IPS-NIHi7 (cell line): ENCODE measurements around the gene RMC1.
"Not testable (repeated sequence)": the region's sequence is repeated elsewhere in the genome, so short reads cannot be mapped to it uniquely, and the experiment has no call there.

Source experiments
- DNase-seq: peaks from one replicate; pipeline ENCODE4 v3.0.0; 2012; ENCODE audit warnings: mixed read lengths; ENCODE audit errors: extremely low spot score

Gene RMC1

GRCh38 chr18:23503038-23503962 lies at the start of gene RMC1:
Gene RMC1, plus strand, starts transcription at chr18:23503511. Its CDS starts 108 bp downstream, at chr18:23503619.
- DNase-seq: peak; percentile 95

DNA sequence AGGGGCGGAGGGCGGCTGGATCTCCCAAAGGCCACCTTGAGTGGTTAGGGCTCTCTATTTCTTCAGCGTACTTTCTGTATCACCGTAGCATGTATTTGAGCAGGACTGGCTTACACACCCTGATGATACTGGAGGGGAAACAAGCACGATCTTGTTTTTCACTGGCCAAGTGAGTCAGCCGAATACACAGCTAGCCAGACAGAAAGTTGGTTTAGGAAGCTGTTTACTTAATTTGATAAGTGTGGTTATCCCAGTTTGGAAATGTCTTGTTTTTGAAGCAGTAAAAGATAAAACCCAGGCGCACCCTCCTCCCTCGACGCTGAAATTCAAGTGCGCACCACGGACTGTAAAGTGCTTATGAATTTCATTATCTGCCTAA lies 49.6 kb upstream of the RMC1 start:
- DNase-seq: peak; percentile 18

DNA sequence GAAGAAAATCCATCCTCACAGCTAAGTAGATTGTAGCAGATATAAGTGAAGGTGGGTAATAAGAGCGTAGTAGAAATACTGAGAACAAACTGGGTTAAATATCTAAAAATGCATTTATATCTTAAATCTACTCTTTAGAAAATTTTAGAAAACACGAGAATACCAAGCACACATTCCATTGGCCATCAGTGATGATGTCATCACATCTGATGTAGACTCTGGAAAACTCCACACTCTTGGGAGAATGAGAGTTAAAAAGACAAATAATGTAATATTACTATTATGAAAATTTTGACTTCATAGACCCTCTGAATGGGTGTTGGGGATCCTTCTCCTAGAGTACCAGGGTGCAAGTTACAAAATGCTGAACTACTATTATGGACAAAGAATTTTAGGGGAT lies 46.5 kb upstream of the RMC1 start:
- DNase-seq: no peak

DNA sequence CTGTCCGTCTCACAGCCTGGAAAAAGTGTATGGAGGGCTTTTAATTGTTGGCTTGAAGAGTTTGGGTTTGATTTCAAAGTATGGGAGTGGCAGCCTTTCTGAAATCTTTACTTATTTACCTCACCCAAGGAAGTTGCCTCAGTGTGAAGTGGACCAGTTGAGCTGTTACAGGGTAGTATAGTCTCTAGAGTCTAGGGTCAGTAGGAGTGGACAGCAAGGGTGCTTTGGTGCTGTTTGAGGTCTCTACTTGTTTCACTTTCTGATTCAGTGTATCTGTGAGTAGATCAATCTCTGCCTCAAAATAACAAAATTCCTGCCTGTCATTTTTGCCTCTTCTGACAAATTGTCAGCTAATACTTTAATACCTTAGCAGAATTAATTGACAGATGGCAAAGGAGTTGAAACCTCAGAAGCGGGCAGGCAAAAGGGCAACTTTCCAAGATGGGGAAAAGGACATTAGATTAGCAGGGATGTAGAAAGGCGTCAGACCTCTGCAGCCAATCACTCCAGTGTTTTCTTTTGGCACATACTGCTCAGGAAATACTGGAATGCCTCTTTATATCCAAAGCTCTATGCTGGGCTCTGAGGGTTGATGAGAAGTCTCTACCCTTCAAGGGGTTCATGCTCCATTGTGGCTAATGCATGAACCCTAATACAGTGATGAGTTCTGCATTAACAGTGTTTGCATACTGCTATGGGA lies 44.3 kb upstream of the RMC1 start:
- no peak for DNase-seq

GRCh38 chr18:23459530-23459921 lies 43.8 kb upstream of the RMC1 start:
- no peak for DNase-seq

- no peak for DNase-seq
Observed at GRCh38 chr18:23460285-23461273, 42.7 kb upstream of the RMC1 start.

- DNase-seq: no peak
Observed at GRCh38 chr18:23462876-23463275, 40.4 kb upstream of the RMC1 start.

DNA sequence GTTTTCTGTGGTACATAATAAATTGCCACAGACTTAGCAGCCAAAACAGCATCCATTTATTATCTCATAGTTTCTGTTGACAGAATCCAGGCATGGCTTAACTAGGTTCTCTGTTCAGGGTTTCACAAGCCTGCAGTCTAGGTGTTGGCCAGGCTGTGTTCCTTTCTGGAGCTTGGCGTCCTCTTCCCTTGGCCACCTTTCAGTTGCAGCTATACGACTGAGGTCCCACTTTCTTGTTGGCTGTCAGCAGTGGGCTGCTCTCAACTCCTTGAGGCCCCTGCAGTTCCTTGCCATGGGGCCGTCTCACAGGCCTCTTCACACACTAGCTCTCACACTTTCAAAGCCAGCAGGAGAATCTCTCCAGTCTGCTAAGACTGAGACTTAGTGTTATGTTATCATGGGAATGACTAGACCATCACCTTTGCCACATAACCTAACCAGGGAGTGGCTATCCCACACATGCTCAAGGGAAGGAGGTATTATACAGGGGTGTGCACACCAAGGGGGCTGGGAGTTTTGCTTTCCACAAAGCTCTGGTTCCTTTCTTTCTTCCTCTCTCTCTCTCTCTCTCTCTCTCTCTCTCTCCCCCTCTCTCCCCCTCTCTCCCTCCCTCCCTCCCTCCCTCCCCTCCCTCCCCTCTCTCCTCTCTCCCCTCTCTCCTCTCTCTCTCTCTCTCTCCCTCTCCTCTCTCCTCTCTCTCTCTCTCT lies 34.4 kb upstream of the RMC1 start:
- no peak for DNase-seq

DNA sequence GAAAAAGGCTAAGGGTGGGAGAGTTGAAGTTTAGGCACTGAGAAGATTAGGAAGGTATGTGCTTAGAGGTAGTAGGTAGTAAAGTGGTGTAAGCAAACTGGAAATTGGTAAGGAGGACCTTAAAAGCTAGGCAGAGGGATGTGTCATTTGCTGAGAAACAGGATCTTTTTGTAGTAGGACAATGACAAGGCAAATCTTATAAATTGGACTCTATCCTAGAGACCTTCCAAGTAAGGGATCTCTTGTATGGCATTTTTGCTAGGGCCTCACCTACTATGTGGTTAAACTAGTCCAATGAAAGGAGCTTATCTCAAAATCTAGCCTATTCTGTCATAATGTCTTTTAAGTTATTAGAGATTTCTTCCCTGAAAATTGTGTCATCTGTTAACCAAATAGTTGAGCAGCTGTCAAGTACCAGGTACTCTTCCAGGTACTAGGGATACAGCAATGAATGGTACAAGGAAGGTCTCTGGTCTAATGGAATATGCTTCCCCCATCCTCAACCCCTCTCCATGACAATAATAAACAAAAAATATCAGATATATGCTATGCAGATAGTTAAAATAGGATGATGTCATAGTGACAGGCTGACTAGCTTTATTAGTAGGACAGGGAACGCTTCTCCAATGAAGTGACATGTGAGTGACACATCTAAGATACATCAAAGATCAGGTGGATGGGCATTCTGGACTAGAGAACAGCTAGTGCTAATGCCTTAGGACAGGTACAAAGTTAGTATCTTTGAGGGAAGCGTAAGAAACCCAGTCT lies 32.5 kb upstream of the RMC1 start:
- DNase-seq: no peak

- DNase-seq: no peak
Observed at GRCh38 chr18:23471486-23471885, 31.8 kb upstream of the RMC1 start.

GRCh38 chr18:23479829-23480505 lies 23.3 kb upstream of the RMC1 start:
- DNase-seq: no peak

GRCh38 chr18:23484561-23485182 lies 18.6 kb upstream of the RMC1 start:
- DNase-seq: no peak

DNA sequence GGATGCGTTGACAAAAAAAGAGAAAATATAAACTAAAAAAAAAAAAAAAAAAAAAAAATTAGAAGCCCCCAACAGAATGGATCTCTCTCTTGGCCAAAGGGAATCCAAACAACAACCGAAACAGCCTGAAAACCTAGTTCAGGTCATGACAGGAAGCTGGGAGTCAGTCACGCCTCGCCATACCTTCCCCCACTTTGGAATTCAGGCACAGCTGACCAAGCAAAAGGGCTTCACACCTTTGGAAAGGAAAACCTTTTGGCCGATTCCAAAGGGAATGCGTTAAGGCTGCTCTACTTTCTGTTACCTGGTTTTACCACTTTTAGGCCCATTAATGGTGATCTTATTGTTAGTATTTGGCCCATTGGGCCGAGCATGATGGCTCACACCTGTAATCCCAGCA lies 17.9 kb upstream of the RMC1 start:
- peak; percentile 17 for DNase-seq

GRCh38 chr18:23487738-23488570 lies 15.4 kb upstream of the RMC1 start:
- DNase-seq: no peak

GRCh38 chr18:23489586-23489985 lies 13.7 kb upstream of the RMC1 start:
- not testable (repeated sequence) for DNase-seq

- DNase-seq: no peak
Observed at GRCh38 chr18:23493654-23494053, 9.7 kb upstream of the RMC1 start.

DNA sequence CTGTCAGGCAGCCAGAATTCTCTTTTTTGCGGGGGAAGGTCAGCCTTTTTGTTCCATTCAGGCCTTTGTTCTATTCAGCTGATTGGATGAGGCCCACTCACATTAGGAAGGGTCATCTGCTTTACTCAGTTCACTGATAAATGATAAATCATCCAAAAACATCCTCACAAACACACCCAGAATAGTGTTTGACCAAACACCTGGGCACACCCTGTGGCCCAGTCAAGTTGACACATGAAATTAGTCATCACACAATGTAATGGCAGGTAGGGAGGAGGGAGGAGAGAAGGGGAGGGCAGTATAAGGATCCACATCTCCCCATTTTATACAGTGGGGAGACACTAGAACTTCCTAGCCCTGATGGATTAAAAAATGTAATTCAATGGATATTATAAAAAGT lies 8.3 kb upstream of the RMC1 start:
- no peak for DNase-seq

- DNase-seq: no peak
Observed at GRCh38 chr18:23495723-23496440, 7.4 kb upstream of the RMC1 start.
